ENCODE results near the gene SLC2A10. TPM values are rescaled to one million over a fixed set of nuclear protein-coding genes. Genes with fewer than 3 reads are reported as not detected.
A peak's percentile ranks its signal among the peaks of the same experiment; 100 is the strongest.

Gene SLC2A10
- total RNA-seq, 1 experiment from 2014 or later: 0.05 TPM

- peak; percentile 74 for TF ChIP-seq RAD21 (IDR thresholded peaks at IDR 0.05; ENCODE audit: low read depth)
- no peak for TF ChIP-seq ZNF274 (IDR thresholded peaks at IDR 0.05; ENCODE audit: low read depth, low read length)
- TF ChIP-seq REST (IDR thresholded peaks at IDR 0.05; ENCODE audit: low read depth): no peak
- no peak for TF ChIP-seq JUND (IDR thresholded peaks at IDR 0.05)
- TF ChIP-seq CEBPB (IDR thresholded peaks at IDR 0.05; ENCODE audit: low read depth): no peak
- TF ChIP-seq EZH2phosphoT487 (IDR thresholded peaks at IDR 0.05; ENCODE audit: borderline replicate concordance): no peak
These were observed 43.3 kb downstream of the SLC2A10 start (continued) for GRCh38 chr20:46752728-46753127.

- no peaks in the 10 kb centered on the region for H3K9me2 ChIP-seq (ENCODE audit: insufficient read depth)
- intact Hi-C loops (cut with micrococcal nuclease): loop anchor here (10.0 kb wide), 1 partner anchor 269 kb away; no protein-coding TSS in a partner anchor
- H2AFZ ChIP-seq (ENCODE audit: low read depth, low read length, poor library complexity, severe bottlenecking): no peak overlapping the region
- H3K4me1 ChIP-seq (ENCODE audit: control insufficient read depth in 1 of 2, insufficient read depth in 2 of 2, low read length in 2 of 2): peaks cover 0 to 7% of the 10 kb centered on the region in 2 experiments; a peak in 1 of 4 replicates
- TF ChIP-seq POLR2AphosphoS5 (IDR thresholded peaks at IDR 0.05; ENCODE audit: low read depth, low read length): no peak
- TF ChIP-seq MAX (IDR thresholded peaks at IDR 0.05): no peak
- no peak for TF ChIP-seq SP1 (IDR thresholded peaks at IDR 0.05; ENCODE audit: low read depth)
- no peak for TF ChIP-seq ZNF274 (IDR thresholded peaks at IDR 0.05; ENCODE audit: low read depth, low read length)
- no peak for TF ChIP-seq EGR1 (IDR thresholded peaks at IDR 0.05; ENCODE audit: low read depth)
- DNase-seq (ENCODE audit: low read depth, low spot score) (no peak), ATAC-seq (no peak)
- BruUV-seq (replicated peaks): no TSS peak
- POLR2A ChIA-PET: no interaction called here
- CTCF ChIA-PET: no interaction called here
- H3K27me3 ChIP-seq (ENCODE audit: insufficient read depth, low read length): no peaks in the 10 kb centered on the region
- no peaks in the 10 kb centered on the region for H3K79me2 ChIP-seq (ENCODE audit: insufficient read depth, low read length)
- no peak overlapping the region for H3K4me3 ChIP-seq (replicated peaks in 1 of 2; ENCODE audit: low read depth in 1 of 2, low read length in 2 of 2)
- no peaks in the 10 kb centered on the region for H4K20me1 ChIP-seq (ENCODE audit: insufficient read depth)
- RAD21 ChIA-PET (ENCODE audit: low non-redundant PET in 1 of 2, low total read pairs in 2 of 2, uncharacterized antibody in 2 of 2, unreplicated experiment in 2 of 2): no interaction called here
- no peaks in the 10 kb centered on the region for H3K36me3 ChIP-seq (ENCODE audit: control insufficient read depth in 1 of 2, insufficient read depth in 2 of 2, low read length in 2 of 2)
- H3K27ac ChIP-seq (ENCODE audit: low read depth, low read length): no peak overlapping the region
- H3K9ac ChIP-seq (ENCODE audit: low read length): no peak overlapping the region
- no peaks in the 10 kb centered on the region for H3K9me3 ChIP-seq (ENCODE audit: control insufficient read depth in 1 of 2, insufficient read depth in 1 of 2, low read depth in 1 of 2, low read length in 2 of 2)
- no peak overlapping the region for H3K4me2 ChIP-seq (ENCODE audit: low read length)
These were observed 46.3 kb downstream of the SLC2A10 start for GRCh38 chr20:46755483-46756413.
